ENCODE data around the gene FCRL5. TPM values are rescaled to one million over a fixed set of nuclear protein-coding genes. Genes with fewer than 3 reads are reported as not detected.

The FCRL5 gene
- total and polyA plus RNA-seq, 8 donors, result 0.02 to 1.4 (median 0.09) TPM; not detected in 3

- Histone ChIP-seq H3K9me3 (no peaks in the 10 kb centered on the region), H3K27me3 (no peaks in the 10 kb centered on the region), H3K27ac (no peak overlapping the region), H3K4me3 (no peak overlapping the region), H3K4me1 (no peaks in the 10 kb centered on the region), H3K36me3 (no peaks in the 10 kb centered on the region)
- no peak for TF ChIP-seq CTCF (IDR thresholded peaks at IDR 0.05)
- intact Hi-C loops (cut with DNase I), result loop anchor here in 1 of 3 donors (10.0 kb wide), 1 partner anchor 367 kb away; no protein-coding TSS in a partner anchor
- ATAC-seq (no peak), FAIRE-seq (no peak), DNase-seq (no peak)
- 68 to 70% methylated on average over 3 of the region's 3 CpGs for WGBS, 2 donors
Measured at GRCh38 chr1:157577420-157577819, 25.1 kb upstream of the FCRL5 start.

- no peak for TF ChIP-seq CTCF (IDR thresholded peaks at IDR 0.05)
- FAIRE-seq (no peak), ATAC-seq (no peak), DNase-seq (no peak)
- no peak overlapping the region for H3K4me3 ChIP-seq
- intact Hi-C loops (cut with DNase I), result loop anchor here in 1 of 3 donors (10.0 kb wide), 1 partner anchor 369 kb away; no protein-coding TSS in a partner anchor
- H3K4me1 ChIP-seq, result no peaks in the 10 kb centered on the region
- no peaks in the 10 kb centered on the region for H3K9me3 ChIP-seq
- no peaks in the 10 kb centered on the region for H3K27me3 ChIP-seq
- no peak overlapping the region for H3K27ac ChIP-seq
- 69 to 85% methylated on average over 2 of the region's 2 CpGs for WGBS, 2 donors
- H3K36me3 ChIP-seq, result no peaks in the 10 kb centered on the region
Measured at GRCh38 chr1:157575744-157576143, 23.4 kb upstream of the FCRL5 start.

- no peaks in the 10 kb centered on the region for H3K4me1 ChIP-seq
- no peak overlapping the region for H3K27ac ChIP-seq
- TF ChIP-seq CTCF (IDR thresholded peaks at IDR 0.05), result no peak
- H3K36me3 ChIP-seq, result no peaks in the 10 kb centered on the region
- FAIRE-seq (no peak), ATAC-seq (no peak), DNase-seq (no peak)
- H3K4me3 ChIP-seq, result no peak overlapping the region
- intact Hi-C loops (cut with DNase I), result loop anchor here in 1 of 3 donors (10.0 kb wide), 1 partner anchor 370 kb away; no protein-coding TSS in a partner anchor
- 87 to 89% methylated on average over 1 of the region's 1 CpG for WGBS, 2 donors
- H3K27me3 ChIP-seq, result no peaks in the 10 kb centered on the region
- no peaks in the 10 kb centered on the region for H3K9me3 ChIP-seq
Measured at GRCh38 chr1:157574836-157575235, 22.5 kb upstream of the FCRL5 start.

GRCh38 chr1:157566484-157567300 lies 14.4 kb upstream of the FCRL5 start:
- Histone ChIP-seq H3K4me1 (no peaks in the 10 kb centered on the region), H3K9me3 (no peaks in the 10 kb centered on the region), H3K36me3 (no peaks in the 10 kb centered on the region), H3K27ac (no peak overlapping the region), H3K27me3 (no peaks in the 10 kb centered on the region), H3K4me3 (no peak overlapping the region)
- no peak for TF ChIP-seq CTCF (IDR thresholded peaks at IDR 0.05)
- intact Hi-C loops (cut with DNase I), result no loop called here
- 73 to 75% methylated on average over 14 of the region's 14 CpGs for whole genome bisulfite sequencing, 2 donors
- DNase-seq, result no peak
- FAIRE-seq, result no peak
- ATAC-seq, result no peak

GRCh38 chr1:157562515-157562914 lies 10.2 kb upstream of the FCRL5 start:
- intact Hi-C loops (cut with DNase I), result no loop called here
- DNase-seq, result no peak
- 36 to 41% methylated on average over 2 of the region's 2 CpGs for WGBS, 2 donors

More at GRCh38 chr1:157562515-157562914, 10.2 kb upstream of the FCRL5 start:
- ATAC-seq (no peak), FAIRE-seq (no peak)
- Histone ChIP-seq H3K27ac (no peak overlapping the region), H3K4me1 (no peaks in the 10 kb centered on the region), H3K9me3 (no peaks in the 10 kb centered on the region), H3K4me3 (no peak overlapping the region), H3K36me3 (no peaks in the 10 kb centered on the region), H3K27me3 (no peaks in the 10 kb centered on the region)
- TF ChIP-seq CTCF (IDR thresholded peaks at IDR 0.05), result no peak
